IPS-18c (cell line): ENCODE measurements around the gene ZFYVE26.

Source experiments
- H3K4me3 ChIP-seq: 2 replicates; pipeline ENCODE4 v1.7.0; 2013; ENCODE audit warnings: low read depth, mild to moderate bottlenecking, low read length, moderate library complexity; ENCODE audit not compliant: insufficient read depth
- H3K9me3 ChIP-seq: one replicate; pipeline ENCODE4 v1.6.1; 2013; ENCODE audit warnings: mild to moderate bottlenecking, low read length, moderate library complexity; ENCODE audit not compliant: control insufficient read depth, insufficient read depth

The ZFYVE26 gene

DNA sequence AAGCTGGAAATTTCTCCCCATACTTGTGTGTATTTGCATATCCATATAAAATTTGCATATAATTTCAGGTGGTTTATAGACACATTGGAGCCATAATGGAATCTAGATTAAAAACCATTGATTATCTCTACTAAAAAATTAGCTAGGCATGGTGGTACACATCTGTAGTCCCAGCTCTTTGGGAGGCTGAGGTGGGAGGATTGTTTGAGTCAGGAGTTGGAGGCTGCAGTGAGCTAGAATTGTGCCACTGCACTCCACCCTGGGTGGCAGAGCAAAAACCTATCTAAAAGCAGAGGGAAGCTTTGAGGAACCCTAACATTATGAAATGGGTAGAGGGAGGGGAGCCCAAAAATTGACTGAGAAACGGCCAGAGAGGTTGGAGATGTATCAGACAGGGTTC lies 118.2 kb downstream of the ZFYVE26 start:
- peaks cover 6% of the 10 kb centered on the region for H3K9me3 ChIP-seq
- no peak overlapping the region for H3K4me3 ChIP-seq

DNA sequence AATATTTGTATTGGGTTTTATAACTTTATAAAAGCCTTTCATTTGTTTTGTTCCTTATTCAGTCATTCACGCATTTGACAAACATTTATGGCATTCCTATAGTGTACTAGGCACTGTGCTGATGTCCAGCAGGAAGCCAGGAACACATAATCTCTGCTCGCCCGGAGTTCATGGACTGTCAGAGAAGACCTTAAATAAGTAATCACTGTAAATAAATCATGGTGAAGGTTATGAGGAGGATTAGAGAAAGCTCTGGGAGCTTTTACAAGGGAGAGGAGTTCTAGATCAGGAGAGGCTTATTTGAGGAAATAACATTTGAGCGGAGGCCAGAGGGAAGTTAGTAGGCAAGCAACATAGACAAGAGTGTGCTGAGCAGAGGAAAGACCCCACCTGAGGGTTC lies 119.4 kb downstream of the ZFYVE26 start:
- H3K4me3 ChIP-seq = no peak overlapping the region

More for the DNA sequence above, 119.4 kb downstream of the ZFYVE26 start:
- peaks cover 6% of the 10 kb centered on the region for H3K9me3 ChIP-seq
